OCI-LY7 (cell line): ENCODE measurements around the gene AP4B1. TPM values are rescaled to one million over a fixed set of nuclear protein-coding genes. Genes with fewer than 3 reads are reported as not detected.

Experiments
- BruUV-seq: library from RNA; stranded (reverse); fragments of 400-500 nt; replicated peaks from 2 replicates; lab custom pipeline; 2021; lab: Mats Ljungman, UMichigan
- CTCF ChIA-PET: fragments of 300-600 bp; sonication (Branson Sonifier 250); formaldehyde crosslinking; loops from one replicate; lab custom pipeline; 2022; ENCODE audit warnings: antibody characterized with exemption; ENCODE audit not compliant: unreplicated experiment; lab: Charles Lee
- POLR2A ChIA-PET: fragments of 300-600 bp; sonication (Branson Sonifier 250); formaldehyde crosslinking; loops from one replicate; lab custom pipeline; 2022; ENCODE audit warnings: antibody characterized with exemption; lab: Charles Lee
- DNase-seq: peaks from one replicate; pipeline ENCODE4 v3.0.0-alpha.2; 2015; ENCODE audit warnings: low spot score
- H2AFZ ChIP-seq: fragments of 200-600 bp; sonication (generic), shearing (Covaris generic); 2 replicates; pipeline ENCODE4 v1.6.1; 2014; ENCODE audit warnings: mild to moderate bottlenecking, antibody characterized with exemption, low read length, moderate library complexity
- H3K27ac ChIP-seq: fragments of 200-600 bp; sonication (generic); 2 replicates; pipeline ENCODE4 v1.5.1; 2014; ENCODE audit warnings: mixed run types, low read depth, mild to moderate bottlenecking, moderate library complexity, low read length, inconsistent platforms; ENCODE audit not compliant: poor library complexity, severe bottlenecking
- H3K36me3 ChIP-seq: fragments of 200-600 bp; sonication (generic); 2 replicates; pipeline ENCODE4 v1.6.1; 2014; ENCODE audit warnings: mild to moderate bottlenecking, antibody characterized with exemption, low read length, moderate library complexity, mixed read lengths; ENCODE audit not compliant: insufficient read depth
- H3K4me1 ChIP-seq: fragments of 200-600 bp; sonication (generic); 2 replicates; pipeline ENCODE4 v1.5.1; 2014; ENCODE audit warnings: mild to moderate bottlenecking, low read length; ENCODE audit not compliant: insufficient read depth, poor library complexity, severe bottlenecking
- H3K4me2 ChIP-seq: fragments of 200-600 bp; sonication (generic); 2 replicates; pipeline ENCODE4 v1.6.1; 2014; ENCODE audit warnings: mild to moderate bottlenecking, low read length
- H3K4me3 ChIP-seq: fragments of 200-600 bp; sonication (generic); 2 replicates; pipeline ENCODE4 v1.5.1; 2014; ENCODE audit warnings: mild to moderate bottlenecking, low read depth, low read length; ENCODE audit not compliant: poor library complexity, severe bottlenecking
- H3K79me2 ChIP-seq: fragments of 200-600 bp; sonication (generic); 2 replicates; pipeline ENCODE4 v1.6.1; 2016; ENCODE audit warnings: low read depth, mild to moderate bottlenecking, low read length, moderate library complexity, mixed read lengths; ENCODE audit not compliant: insufficient read depth
- H3K9me2 ChIP-seq: fragments of 200-600 bp; sonication (generic); 2 replicates; pipeline ENCODE4 v1.6.1; 2016; ENCODE audit warnings: mild to moderate bottlenecking, low read length, mixed read lengths; ENCODE audit not compliant: insufficient read depth
- H3K9me3 ChIP-seq: fragments of 200-600 bp; sonication (generic); 2 replicates; pipeline ENCODE4 v1.6.1; 2014; ENCODE audit warnings: mild to moderate bottlenecking, mixed run types, low read length, mixed read lengths
- H4K20me1 ChIP-seq: fragments of 200-600 bp; sonication (generic); 2 replicates; pipeline ENCODE4 v1.6.1; 2014; ENCODE audit warnings: mild to moderate bottlenecking, antibody characterized with exemption, low read length, moderate library complexity, mixed read lengths; ENCODE audit not compliant: insufficient read depth
- CTCF ChIP-seq: fragments of 200-600 bp; sonication (generic); conservative IDR thresholded peaks from 2 replicates; pipeline ENCODE4 v1.5.1; 2014; ENCODE audit warnings: mild to moderate bottlenecking, antibody characterized with exemption, low read length, moderate library complexity, mixed read lengths
- EZH2phosphoT487 ChIP-seq: fragments of 200-600 bp; sonication (generic); IDR thresholded peaks from 2 replicates; pipeline ENCODE4 v1.6.1; 2018; ENCODE audit warnings: low read depth, borderline replicate concordance, mild to moderate bottlenecking, mixed run types, antibody characterized with exemption, low read length, moderate library complexity, mixed read lengths
- intact Hi-C: fragments of 100-400 bp; cut with micrococcal nuclease; formaldehyde crosslinking; loops from one replicate; pipeline ENCODE4 v1.10.0; 2022; ENCODE audit not compliant: unreplicated experiment
- total RNA-seq, 2 experiments: library from RNA; depleted of rRNA in 1 of 2; stranded (reverse); fragments of >200 nt in 1 of 2; shearing (Covaris generic) in 1 of 2; gene quantifications; 2 replicates each; pipeline ENCODE4 v1.2.3, GENCODE V29; 2014 to 2022

Gene AP4B1
- total RNA-seq, 2 experiments from 2014 or later: 40.5 to 45.3 TPM

- Histone ChIP-seq H3K27ac (no peak overlapping the region), H3K4me2 (no peak overlapping the region), H3K4me3 (no peak overlapping the region), H4K20me1 (no peaks in the 10 kb centered on the region), H3K9me3 (no peaks in the 10 kb centered on the region), H3K36me3 (no peaks in the 10 kb centered on the region; the same call in 1 of the 2 replicates), H3K9me2 (no peaks in the 10 kb centered on the region), H2AFZ (no peak overlapping the region), H3K4me1 (peaks cover 9% of the 10 kb centered on the region), H3K79me2 (no peaks in the 10 kb centered on the region)
- no TSS peak for BruUV-seq
- DNase-seq: no peak
- intact Hi-C loops: no loop called here
- ChIA-PET POLR2A (interaction anchor here (0.7 to 1.6 kb wide), 6 partner anchors 10 to 78 kb away, joined by 3 to 6 read pairs (median 4); no protein-coding TSS in a partner anchor), CTCF (no interaction called here)
- no peak for TF ChIP-seq CTCF
These were observed 24.9 kb downstream of the AP4B1 start for GRCh38 chr1:113879739-113880038.

- Histone ChIP-seq H4K20me1 (no peaks in the 10 kb centered on the region), H2AFZ (no peak overlapping the region), H3K4me2 (no peak overlapping the region), H3K4me1 (peaks cover 40% of the 10 kb centered on the region), H3K27ac (no peak overlapping the region), H3K9me2 (no peaks in the 10 kb centered on the region), H3K9me3 (no peaks in the 10 kb centered on the region), H3K4me3 (no peak overlapping the region), H3K79me2 (peaks cover 3% of the 10 kb centered on the region), H3K36me3 (no peaks in the 10 kb centered on the region; the same call in 1 of the 2 replicates)
- intact Hi-C loops: no loop called here
- BruUV-seq: no TSS peak
- ChIA-PET POLR2A (interaction anchor here (0.6 to 2.7 kb wide), 7 partner anchors 11 to 86 kb away, joined by 3 to 19 read pairs (median 3); partner anchors contain the start of gene BCL2L15), CTCF (no interaction called here)
- DNase-seq: no peak
- TF ChIP-seq EZH2phosphoT487 (no peak), CTCF (no peak)
These were observed 28.4 kb downstream of the AP4B1 start for GRCh38 chr1:113876176-113876575.

GRCh38 chr1:113875714-113876113 lies 28.9 kb downstream of the AP4B1 start:
- Histone ChIP-seq H3K27ac (no peak overlapping the region), H3K79me2 (peaks cover 8% of the 10 kb centered on the region), H3K4me2 (no peak overlapping the region), H3K4me1 (peaks cover 36% of the 10 kb centered on the region), H3K36me3 (no peaks in the 10 kb centered on the region), H3K9me2 (no peaks in the 10 kb centered on the region), H4K20me1 (no peaks in the 10 kb centered on the region), H3K4me3 (no peak overlapping the region), H3K9me3 (no peaks in the 10 kb centered on the region), H2AFZ (no peak overlapping the region)
- DNase-seq: no peak
- POLR2A ChIA-PET: interaction anchor here (0.8 to 2.7 kb wide), 7 partner anchors 10 to 87 kb away, joined by 3 to 19 read pairs (median 4); partner anchors contain the start of gene BCL2L15
- CTCF ChIA-PET: no interaction called here
- TF ChIP-seq CTCF: no peak
- no peak for TF ChIP-seq EZH2phosphoT487
- intact Hi-C loops: no loop called here
- no TSS peak for BruUV-seq
